K562 (cell line): Measurements from ENCODE around the gene CAMK2B. TPM values are rescaled to one million over a fixed set of nuclear protein-coding genes. Genes with fewer than 3 reads are reported as not detected.

Experiments
- BCOR ChIP-seq: fragments of 450-650 bp; IDR thresholded peaks from 2 replicates; pipeline ENCODE4 v1.6.1; 2016
- C11orf30 ChIP-seq: fragments of 450-650 bp; IDR thresholded peaks from 2 replicates; pipeline ENCODE4 v1.6.1; 2016; ENCODE audit warnings: low read depth, mild to moderate bottlenecking
- CTCFL ChIP-seq: IDR thresholded peaks from 2 replicates; pipeline ENCODE4 v1.6.1; 2011; ENCODE audit warnings: borderline replicate concordance, low read depth, mild to moderate bottlenecking, moderate library complexity, low read length; ENCODE audit not compliant: insufficient read depth, poor library complexity, severe bottlenecking
- FOS ChIP-seq: IDR thresholded peaks from 3 replicates; pipeline ENCODE4 v1.6.1; 2011; ENCODE audit not compliant: insufficient read length; ENCODE audit errors: extremely low read depth
- HMGN3 ChIP-seq: IDR thresholded peaks from 2 replicates; pipeline ENCODE4 v1.6.1; 2011; ENCODE audit warnings: borderline replicate concordance, low read depth, mild to moderate bottlenecking, mixed read lengths, low read length; ENCODE audit not compliant: insufficient read length; ENCODE audit errors: extremely low read depth
- MYBL2 ChIP-seq, 2 experiments: fragments of 450-650 bp in 1 of 2; sonication (generic) in 1 of 2; formaldehyde crosslinking in 1 of 2; IDR thresholded peaks; 2 replicates each; pipeline versions ENCODE4 v1.6.1 to v1.8.1; 2017 to 2022; ENCODE audit warnings: borderline replicate concordance in 1 of 2, inconsistent platforms in 1 of 2, low read depth in 1 of 2, mild to moderate bottlenecking in 1 of 2, missing genetic modification reagents in 1 of 2, moderate library complexity in 1 of 2
- NR2C1 ChIP-seq, 2 experiments: fragments of 450-650 bp; IDR thresholded peaks; 2 replicates each; pipeline ENCODE4 v1.6.1; 2017; ENCODE audit warnings: mild to moderate bottlenecking in 2 of 2, antibody characterized with exemption in 1 of 2, inconsistent platforms in 1 of 2, missing compliant biosample characterization in 1 of 2, missing genetic modification characterization in 1 of 2
- NR4A1 ChIP-seq, 2 experiments: fragments of 250-450 bp in 1 of 2; fragments of 450-650 bp in 1 of 2; sonication (Bioruptor Pico) in 1 of 2; IDR thresholded peaks; 2 replicates each; pipeline versions ENCODE4 v1.4.0 to v1.6.1; 2016 to 2020; ENCODE audit warnings: mild to moderate bottlenecking in 2 of 2, missing compliant biosample characterization in 1 of 2, missing genetic modification characterization in 1 of 2, moderate library complexity in 1 of 2
- PHTF2 ChIP-seq: fragments of 250-450 bp; sonication (Bioruptor Pico); IDR thresholded peaks from 2 replicates; pipeline ENCODE4 v1.5.0; 2021; ENCODE audit warnings: mild to moderate bottlenecking
- RAD51 ChIP-seq: fragments of 450-650 bp; IDR thresholded peaks from 2 replicates; pipeline ENCODE4 v1.7.1; 2016; ENCODE audit warnings: low read depth, mild to moderate bottlenecking, borderline replicate concordance
- SREBF2 ChIP-seq: sonication (generic); formaldehyde crosslinking; IDR thresholded peaks from 2 replicates; pipeline ENCODE4 v1.4.0; 2020; ENCODE audit warnings: mild to moderate bottlenecking, missing genetic modification reagents
- TFAM ChIP-seq: fragments of 250-450 bp; sonication (Bioruptor Pico); conservative IDR thresholded peaks from 2 replicates; pipeline ENCODE4 v1.5.0; 2021; ENCODE audit warnings: mild to moderate bottlenecking, moderate library complexity
- YY1 ChIP-seq, 3 experiments: IDR thresholded peaks; 2 replicates each; pipeline ENCODE4 v1.6.1; 2011; ENCODE audit warnings: low read length in 2 of 3, mild to moderate bottlenecking in 2 of 3, moderate library complexity in 2 of 3, borderline replicate concordance in 1 of 3, control low read depth in 1 of 3, low read depth in 1 of 3; ENCODE audit not compliant: insufficient read depth in 3 of 3, insufficient replicate concordance in 2 of 3, control insufficient read depth in 1 of 3, insufficient read length in 1 of 3; ENCODE audit errors: extremely low read depth in 1 of 3
- ZNF561 ChIP-seq: fragments of 450-650 bp; formaldehyde crosslinking; conservative IDR thresholded peaks from 2 replicates; pipeline ENCODE4 v1.4.0; 2020; ENCODE audit warnings: mild to moderate bottlenecking, moderate library complexity
- ZZZ3 ChIP-seq: fragments of 450-650 bp; IDR thresholded peaks from 2 replicates; pipeline ENCODE4 v1.6.1; 2016; ENCODE audit warnings: antibody characterized with exemption, mild to moderate bottlenecking, moderate library complexity
- polyA plus RNA-seq, 8 experiments: library from polyadenylated mRNA; depleted of rRNA in 4 of 8; stranded (reverse) in 5 of 8; unstranded in 3 of 8; fragments of >200 nt; fragmentation: Nextera tagmentation in 2 of 8; fragmentation: Illumina TruSeq in 1 of 8; extraction: Ambion mirVana in 2 of 8; extraction: Trizol in 1 of 8; gene quantifications; 2 replicates each; pipeline versions ENCODE4 v1.2.1 to v1.2.3, GENCODE V29; 2011 to 2014; ENCODE audit warnings: inconsistent platforms in 1 of 8, missing spikeins in 1 of 8
- total RNA-seq, 7 experiments: library from RNA; depleted of rRNA in 6 of 7; stranded (reverse); fragments of >200 nt in 6 of 7; fragmentation: Illumina TruSeq in 2 of 7; extraction: Trizol in 2 of 7; gene quantifications; 2 replicates each; pipeline versions ENCODE4 v1.2.1 to v1.2.3, GENCODE V29; 2011 to 2021; ENCODE audit warnings: low replicate concordance in 1 of 7
- TF ChIP-seq, protein P1 (sequence below): sonication (generic); formaldehyde crosslinking; IDR thresholded peaks from 2 replicates; pipeline ENCODE4 v1.8.1; 2023; ENCODE audit warnings: mild to moderate bottlenecking, missing genetic modification reagents
- TF ChIP-seq, protein P2 (sequence below): fragments of 250-450 bp; sonication (Bioruptor Pico); IDR thresholded peaks from 2 replicates; pipeline ENCODE4 v1.5.0; 2021
- TF ChIP-seq, protein P3 (sequence below): fragments of 250-450 bp; sonication (Bioruptor Pico); IDR thresholded peaks from 2 replicates; pipeline ENCODE4 v1.5.0; 2020; ENCODE audit warnings: mild to moderate bottlenecking

The CAMK2B gene
- total and polyA plus RNA-seq, 9 of the 15 experiments (the other 6 are each of a cell fraction or from before 2014, with no cell fraction given), result 0.04 to 0.09 (median 0.05) TPM; not detected in 4

- TF ChIP-seq CTCFL (peak; percentile 87), MYBL2 (IDR thresholded peaks at IDR 0.05; ENCODE audit: low read depth) (no peak), MYBL2 (CRISPR knock-in tag; IDR thresholded peaks at IDR 0.05; ENCODE audit: borderline replicate concordance) (no peak), NR4A1 (CRISPR knock-in tag; IDR thresholded peaks at IDR 0.05) (no peak), NR4A1 (tag; IDR thresholded peaks at IDR 0.05) (no peak), TFAM (CRISPR knock-in tag) (no peak), C11orf30 (peak; percentile 57), PHTF2 (CRISPR knock-in tag) (no peak), FOS (no peak), BCOR (no peak), RAD51 (no peak), HMGN3 (peak; percentile 40), YY1 (IDR thresholded peaks at IDR 0.05; ENCODE audit: borderline replicate concordance in 1 of 3, control insufficient read depth in 1 of 3, extremely low read depth in 1 of 3, insufficient read depth in 3 of 3, insufficient read length in 1 of 3, insufficient replicate concordance in 2 of 3, low read depth in 1 of 3, low read length in 2 of 3) (peak in 2 of 3 experiments; percentile 45 to 60), ZZZ3 (no peak), NR2C1 (IDR thresholded peaks at IDR 0.05) (peak; percentile 98), NR2C1 (tag; IDR thresholded peaks at IDR 0.05) (peak; percentile 99), ZNF561 (CRISPR knock-in tag) (no peak), SREBF2 (CRISPR knock-in tag) (no peak)
- TF ChIP-seq, protein P1, sequence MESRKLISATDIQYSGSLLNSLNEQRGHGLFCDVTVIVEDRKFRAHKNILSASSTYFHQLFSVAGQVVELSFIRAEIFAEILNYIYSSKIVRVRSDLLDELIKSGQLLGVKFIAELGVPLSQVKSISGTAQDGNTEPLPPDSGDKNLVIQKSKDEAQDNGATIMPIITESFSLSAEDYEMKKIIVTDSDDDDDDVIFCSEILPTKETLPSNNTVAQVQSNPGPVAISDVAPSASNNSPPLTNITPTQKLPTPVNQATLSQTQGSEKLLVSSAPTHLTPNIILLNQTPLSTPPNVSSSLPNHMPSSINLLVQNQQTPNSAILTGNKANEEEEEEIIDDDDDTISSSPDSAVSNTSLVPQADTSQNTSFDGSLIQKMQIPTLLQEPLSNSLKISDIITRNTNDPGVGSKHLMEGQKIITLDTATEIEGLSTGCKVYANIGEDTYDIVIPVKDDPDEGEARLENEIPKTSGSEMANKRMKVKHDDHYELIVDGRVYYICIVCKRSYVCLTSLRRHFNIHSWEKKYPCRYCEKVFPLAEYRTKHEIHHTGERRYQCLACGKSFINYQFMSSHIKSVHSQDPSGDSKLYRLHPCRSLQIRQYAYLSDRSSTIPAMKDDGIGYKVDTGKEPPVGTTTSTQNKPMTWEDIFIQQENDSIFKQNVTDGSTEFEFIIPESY (CRISPR knock-in tag), result no peak
- TF ChIP-seq, protein P2, sequence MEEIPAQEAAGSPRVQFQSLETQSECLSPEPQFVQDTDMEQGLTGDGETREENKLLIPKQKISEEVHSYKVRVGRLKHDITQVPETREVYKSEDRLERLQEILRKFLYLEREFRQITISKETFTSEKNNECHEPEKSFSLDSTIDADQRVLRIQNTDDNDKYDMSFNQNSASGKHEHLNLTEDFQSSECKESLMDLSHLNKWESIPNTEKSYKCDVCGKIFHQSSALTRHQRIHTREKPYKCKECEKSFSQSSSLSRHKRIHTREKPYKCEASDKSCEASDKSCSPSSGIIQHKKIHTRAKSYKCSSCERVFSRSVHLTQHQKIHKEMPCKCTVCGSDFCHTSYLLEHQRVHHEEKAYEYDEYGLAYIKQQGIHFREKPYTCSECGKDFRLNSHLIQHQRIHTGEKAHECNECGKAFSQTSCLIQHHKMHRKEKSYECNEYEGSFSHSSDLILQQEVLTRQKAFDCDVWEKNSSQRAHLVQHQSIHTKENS, result no peak
- TF ChIP-seq, protein P3, sequence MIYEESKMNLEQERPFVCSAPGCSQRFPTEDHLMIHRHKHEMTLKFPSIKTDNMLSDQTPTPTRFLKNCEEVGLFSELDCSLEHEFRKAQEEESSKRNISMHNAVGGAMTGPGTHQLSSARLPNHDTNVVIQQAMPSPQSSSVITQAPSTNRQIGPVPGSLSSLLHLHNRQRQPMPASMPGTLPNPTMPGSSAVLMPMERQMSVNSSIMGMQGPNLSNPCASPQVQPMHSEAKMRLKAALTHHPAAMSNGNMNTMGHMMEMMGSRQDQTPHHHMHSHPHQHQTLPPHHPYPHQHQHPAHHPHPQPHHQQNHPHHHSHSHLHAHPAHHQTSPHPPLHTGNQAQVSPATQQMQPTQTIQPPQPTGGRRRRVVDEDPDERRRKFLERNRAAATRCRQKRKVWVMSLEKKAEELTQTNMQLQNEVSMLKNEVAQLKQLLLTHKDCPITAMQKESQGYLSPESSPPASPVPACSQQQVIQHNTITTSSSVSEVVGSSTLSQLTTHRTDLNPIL (CRISPR knock-in tag), result no peak
These were observed 124.5 kb downstream of the CAMK2B start, which contains the start of gene YKT6 (continued) for GRCh38 chr7:44200699-44201461.
